Measurements from ENCODE around the gene PRAC1.

DNA sequence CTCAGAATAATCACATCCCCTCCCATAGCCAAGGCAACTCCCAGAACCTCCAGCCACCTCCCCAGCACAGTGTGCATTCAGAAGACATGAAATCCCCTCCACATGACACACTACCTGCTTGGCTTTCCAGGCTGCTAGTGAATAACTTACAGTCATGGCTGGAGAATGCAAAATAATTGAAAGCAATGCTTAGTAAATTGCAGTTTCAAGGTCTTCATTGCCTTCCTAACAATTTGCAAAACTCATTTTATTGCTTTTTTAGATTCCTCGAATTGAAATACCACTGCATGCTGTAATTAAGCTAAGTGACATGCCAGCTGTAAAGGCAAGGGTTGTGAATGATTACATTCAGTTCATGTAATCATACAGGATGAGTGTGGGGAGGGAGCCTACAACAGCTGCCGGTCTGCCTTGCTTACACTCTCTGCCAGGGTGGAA, 35.2 kb upstream of the PRAC1 start:
- TF ChIP-seq, protein P1, sequence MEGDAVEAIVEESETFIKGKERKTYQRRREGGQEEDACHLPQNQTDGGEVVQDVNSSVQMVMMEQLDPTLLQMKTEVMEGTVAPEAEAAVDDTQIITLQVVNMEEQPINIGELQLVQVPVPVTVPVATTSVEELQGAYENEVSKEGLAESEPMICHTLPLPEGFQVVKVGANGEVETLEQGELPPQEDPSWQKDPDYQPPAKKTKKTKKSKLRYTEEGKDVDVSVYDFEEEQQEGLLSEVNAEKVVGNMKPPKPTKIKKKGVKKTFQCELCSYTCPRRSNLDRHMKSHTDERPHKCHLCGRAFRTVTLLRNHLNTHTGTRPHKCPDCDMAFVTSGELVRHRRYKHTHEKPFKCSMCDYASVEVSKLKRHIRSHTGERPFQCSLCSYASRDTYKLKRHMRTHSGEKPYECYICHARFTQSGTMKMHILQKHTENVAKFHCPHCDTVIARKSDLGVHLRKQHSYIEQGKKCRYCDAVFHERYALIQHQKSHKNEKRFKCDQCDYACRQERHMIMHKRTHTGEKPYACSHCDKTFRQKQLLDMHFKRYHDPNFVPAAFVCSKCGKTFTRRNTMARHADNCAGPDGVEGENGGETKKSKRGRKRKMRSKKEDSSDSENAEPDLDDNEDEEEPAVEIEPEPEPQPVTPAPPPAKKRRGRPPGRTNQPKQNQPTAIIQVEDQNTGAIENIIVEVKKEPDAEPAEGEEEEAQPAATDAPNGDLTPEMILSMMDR (IDR thresholded peaks at IDR 0.05): no peak
- TF ChIP-seq EZH2 (IDR thresholded peaks at IDR 0.05; ENCODE audit: borderline replicate concordance, insufficient read depth, low read depth, low read length, poor library complexity, severe bottlenecking): no peak
